Measurements from ENCODE around the gene MIOS.

DNA sequence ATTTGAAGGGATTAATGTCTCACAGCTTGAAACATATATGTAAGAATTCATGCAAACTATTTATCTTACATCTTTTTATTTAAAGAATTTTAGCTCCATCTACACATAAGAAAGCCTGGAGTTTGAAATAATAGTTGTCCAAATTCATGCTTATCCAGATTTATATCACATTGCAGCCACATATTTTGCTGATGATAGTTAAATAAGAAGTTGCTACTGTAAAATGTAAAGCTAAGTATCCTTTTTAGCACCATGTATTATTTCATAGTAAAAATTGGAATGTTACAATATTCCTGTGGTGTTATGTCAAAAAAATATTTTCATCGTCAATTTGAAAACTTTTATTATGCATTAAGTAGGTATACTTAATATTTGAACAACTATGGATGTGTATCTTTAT, 46.5 kb downstream of the MIOS start:
- TF ChIP-seq, protein P1, sequence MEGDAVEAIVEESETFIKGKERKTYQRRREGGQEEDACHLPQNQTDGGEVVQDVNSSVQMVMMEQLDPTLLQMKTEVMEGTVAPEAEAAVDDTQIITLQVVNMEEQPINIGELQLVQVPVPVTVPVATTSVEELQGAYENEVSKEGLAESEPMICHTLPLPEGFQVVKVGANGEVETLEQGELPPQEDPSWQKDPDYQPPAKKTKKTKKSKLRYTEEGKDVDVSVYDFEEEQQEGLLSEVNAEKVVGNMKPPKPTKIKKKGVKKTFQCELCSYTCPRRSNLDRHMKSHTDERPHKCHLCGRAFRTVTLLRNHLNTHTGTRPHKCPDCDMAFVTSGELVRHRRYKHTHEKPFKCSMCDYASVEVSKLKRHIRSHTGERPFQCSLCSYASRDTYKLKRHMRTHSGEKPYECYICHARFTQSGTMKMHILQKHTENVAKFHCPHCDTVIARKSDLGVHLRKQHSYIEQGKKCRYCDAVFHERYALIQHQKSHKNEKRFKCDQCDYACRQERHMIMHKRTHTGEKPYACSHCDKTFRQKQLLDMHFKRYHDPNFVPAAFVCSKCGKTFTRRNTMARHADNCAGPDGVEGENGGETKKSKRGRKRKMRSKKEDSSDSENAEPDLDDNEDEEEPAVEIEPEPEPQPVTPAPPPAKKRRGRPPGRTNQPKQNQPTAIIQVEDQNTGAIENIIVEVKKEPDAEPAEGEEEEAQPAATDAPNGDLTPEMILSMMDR (IDR thresholded peaks at IDR 0.05), result no peak
- TF ChIP-seq POLR2A (IDR thresholded peaks at IDR 0.05), result no peak
